GM18868 (cell line): Measurements from ENCODE around the gene GINS3.
A peak's percentile ranks its signal among the peaks of the same experiment; 100 is the strongest.
"Not testable (repeated sequence)": the region's sequence is repeated elsewhere in the genome, so short reads cannot be mapped to it uniquely, and the experiment has no call there.

ENCODE experiments used
- ATAC-seq: cut with Tn5 transposase; IDR thresholded peaks from one replicate; pipeline ENCODE4 v1.9.1; 2021; ENCODE audit warnings: mild to moderate bottlenecking, moderate library complexity; ENCODE audit not compliant: unreplicated experiment

Gene GINS3

DNA sequence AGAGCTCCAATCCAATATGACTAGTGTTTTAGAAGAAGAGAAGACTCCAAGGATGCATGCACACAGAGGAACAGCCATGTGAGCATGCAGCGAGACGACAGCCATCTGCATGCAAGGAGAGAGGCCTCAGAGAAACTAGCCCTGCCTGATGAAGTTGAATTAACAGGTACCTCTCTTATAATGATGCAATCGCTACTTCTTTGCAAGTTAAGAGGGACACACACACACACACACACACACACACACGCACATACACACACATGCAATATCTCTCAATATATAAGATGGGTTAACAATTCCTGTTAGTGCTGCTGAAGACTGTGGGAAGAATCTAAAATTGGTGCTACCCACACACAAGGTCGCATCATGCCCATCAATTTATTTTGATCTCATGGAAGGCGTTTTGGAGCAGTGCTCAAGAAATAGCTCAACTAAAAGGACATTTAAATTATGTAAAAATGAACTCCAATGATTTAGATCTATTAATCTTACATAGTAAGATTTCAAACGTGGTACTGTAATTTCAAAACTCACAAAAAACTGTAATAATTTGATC is 7.0 kb upstream of the GINS3 start:
- no peak for ATAC-seq

DNA sequence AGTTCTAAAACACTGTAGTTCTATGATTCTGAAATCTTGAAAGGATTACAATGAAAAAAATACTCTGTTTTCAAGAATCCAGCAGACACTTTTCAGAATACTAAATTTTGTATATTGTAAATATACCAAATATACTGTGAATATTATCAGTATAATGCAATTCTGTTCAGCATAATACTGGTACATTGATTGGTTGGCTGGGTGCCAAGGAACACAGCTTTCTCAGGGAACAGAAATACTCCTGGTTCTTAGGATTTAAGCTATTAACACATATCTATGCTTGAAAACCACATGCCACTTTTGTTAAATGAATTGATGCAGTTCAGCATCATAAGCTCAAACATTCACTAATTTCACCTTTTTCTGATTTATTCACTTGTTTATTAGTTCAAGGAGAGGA is 2.5 kb upstream of the GINS3 start:
- ATAC-seq: no peak

DNA sequence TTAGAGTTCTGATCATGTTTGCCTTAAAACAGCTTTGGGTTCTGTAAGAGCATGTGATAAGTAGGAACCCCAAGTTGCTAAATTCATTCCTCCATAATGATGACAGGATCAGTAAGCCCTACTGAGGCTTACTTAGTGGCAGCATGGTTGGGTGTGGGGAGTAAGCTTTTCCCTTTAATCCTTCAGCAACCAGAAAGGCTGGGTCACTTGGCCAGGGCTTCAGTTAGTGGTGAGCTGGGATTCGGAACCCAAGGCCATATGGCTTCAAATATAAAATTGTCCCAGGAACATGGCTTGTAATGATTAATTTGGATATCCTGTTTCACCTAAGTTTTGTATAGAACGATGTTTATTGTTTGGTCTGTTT is 850 bp downstream of the GINS3 start:
- peak; percentile 24 for ATAC-seq

DNA sequence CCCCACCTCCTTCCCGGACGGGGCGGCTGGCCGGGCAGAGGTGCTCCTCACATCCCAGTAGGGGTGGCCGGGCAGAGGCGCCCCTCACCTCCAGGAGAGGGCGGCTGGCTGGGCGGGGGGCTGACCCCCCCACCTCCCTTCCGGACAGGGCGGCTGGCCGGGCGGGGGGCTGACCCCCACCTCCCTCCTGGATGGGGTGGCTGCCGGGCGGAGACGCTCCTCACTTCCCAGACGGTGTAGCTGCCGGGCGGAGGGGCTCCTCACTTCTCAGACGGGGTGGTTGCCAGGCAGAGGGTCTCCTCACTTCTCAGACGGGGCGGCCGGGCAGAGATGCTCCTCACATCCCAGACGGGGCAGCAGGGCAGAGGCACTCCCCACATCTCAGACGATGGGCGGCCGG is 4.6 kb downstream of the GINS3 start:
- not testable (repeated sequence) for ATAC-seq

DNA sequence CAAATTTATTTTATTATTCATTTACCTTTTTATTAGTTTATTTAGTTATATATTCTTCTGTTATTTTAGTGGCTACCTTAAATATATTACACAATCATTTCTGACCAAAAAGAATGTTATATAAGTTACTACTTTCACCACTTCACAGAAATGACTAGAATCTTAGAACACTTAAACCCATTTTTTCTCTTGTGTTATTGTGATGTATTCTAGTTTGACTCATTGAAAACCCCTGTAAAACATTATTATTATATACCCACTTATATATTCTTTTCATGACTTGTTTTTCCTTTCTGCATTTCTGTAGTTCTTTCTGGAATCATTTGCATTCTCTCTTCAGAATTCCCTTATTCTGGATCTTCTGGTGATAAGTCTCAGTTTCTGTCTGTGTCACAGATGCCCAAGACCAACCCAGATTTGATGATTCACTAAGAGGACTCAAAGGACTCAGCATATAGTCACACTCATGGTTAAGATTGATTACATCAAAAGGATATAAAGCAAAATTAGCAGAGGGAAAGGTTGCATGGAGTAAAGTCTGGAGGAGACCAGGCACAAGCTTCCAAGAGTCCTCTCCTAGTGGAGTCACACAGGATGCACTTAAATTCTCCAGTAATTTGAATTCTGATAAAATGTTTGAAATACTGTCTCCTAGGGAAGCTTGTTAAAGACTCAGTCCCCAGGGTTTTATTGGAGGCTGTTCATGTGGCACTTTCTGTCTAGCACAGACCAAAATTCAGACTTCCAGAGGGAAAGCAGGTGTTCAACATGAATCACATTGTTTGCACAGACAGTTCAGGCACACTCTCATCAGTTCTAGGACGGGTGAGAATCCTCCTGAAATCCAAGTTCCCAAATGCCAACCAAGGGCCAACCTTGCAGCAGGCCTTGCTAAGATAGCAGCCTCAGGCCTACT is 7.7 kb downstream of the GINS3 start:
- no peak for ATAC-seq

DNA sequence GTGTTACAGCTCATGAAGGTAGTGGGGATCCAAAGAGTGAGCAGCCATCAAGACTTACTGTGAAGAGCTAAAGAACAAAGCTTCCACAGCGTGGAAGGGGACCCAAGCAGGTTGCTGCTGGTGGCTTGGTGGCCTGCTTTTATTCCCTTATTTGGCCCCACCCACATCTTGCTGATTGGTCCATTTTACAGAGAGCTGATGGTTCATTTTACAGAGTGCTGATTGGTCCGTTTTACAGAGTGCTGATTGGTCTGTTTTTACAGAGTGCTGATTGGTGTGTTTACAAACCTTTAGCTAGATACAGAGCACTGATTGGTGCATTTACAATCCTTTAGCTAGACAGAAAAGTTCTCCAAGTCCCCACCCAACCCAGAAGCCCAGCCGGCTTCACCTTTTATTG is 9.0 kb downstream of the GINS3 start:
- not testable (repeated sequence) for ATAC-seq

DNA sequence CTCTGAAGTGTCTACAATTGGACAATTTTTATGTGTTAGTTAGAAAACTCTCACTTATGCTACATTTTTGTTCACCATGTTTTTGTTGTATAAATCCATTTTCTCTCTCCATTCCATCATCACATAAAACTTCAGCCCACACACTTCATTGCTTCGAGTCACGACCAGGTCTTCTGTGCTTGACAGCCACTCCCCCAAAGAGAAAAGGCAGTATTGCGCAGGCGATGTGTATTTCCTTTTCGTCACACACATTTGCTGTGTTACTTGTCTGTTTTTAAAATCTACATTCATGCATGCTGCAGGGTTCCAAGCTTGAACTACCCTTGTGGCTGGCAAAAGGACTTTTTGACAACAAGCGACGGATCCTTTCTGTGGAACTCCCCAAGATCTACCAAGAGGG is 10.5 kb downstream of the GINS3 start:
- ATAC-seq: no peak

DNA sequence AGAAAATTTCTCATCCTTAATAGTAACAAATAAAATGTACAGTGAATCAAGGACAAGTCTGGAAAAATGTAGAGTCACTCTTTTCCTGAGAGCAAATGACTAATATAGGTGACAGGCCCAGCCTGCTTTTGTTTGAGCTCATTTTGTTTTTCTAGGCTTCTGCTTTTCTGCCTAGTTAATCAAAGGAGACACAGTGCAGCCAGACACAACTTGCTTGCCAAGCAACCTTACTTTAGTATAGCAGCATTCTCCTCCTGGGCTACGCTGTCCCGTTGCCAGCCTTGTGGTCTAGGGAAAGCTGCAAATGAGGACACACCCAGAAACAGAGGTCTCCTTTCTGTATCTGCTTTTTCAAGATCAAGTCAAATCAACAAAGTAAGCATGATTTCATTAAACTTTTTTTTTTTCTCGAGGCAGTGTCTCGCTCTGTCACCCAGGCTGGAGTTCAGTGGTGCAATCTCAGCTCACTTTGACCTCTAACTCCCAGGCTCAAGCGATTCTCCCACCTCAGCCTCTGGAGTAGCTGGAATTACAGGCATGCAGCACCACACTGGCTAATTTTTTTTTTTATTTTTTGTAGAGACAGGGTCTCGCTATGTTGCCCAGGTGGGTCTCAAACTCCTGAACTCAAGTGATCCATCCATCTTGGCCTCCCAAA is 17.2 kb downstream of the GINS3 start:
- no peak for ATAC-seq

DNA sequence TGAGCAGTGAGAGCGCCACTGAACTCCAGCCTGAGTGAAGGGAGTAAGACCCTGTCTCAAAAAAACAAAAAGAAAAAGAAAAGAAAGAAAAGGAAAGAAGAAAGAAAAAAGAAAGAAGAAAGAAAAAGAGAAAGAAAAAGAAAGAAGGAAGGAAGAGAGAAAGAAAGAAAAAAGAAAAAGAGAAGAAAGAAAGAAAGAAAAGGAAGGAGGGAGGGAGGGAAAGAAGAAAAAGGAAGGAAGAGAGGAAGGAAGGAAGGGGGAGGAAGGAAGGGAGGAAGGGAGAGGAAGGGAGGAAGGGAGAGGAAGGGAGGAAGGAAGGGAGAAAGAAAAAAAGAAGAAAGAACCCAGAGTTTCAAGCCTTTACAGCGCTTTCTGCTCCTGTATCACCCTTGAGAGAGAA is 19.1 kb downstream of the GINS3 start:
- ATAC-seq: no peak

DNA sequence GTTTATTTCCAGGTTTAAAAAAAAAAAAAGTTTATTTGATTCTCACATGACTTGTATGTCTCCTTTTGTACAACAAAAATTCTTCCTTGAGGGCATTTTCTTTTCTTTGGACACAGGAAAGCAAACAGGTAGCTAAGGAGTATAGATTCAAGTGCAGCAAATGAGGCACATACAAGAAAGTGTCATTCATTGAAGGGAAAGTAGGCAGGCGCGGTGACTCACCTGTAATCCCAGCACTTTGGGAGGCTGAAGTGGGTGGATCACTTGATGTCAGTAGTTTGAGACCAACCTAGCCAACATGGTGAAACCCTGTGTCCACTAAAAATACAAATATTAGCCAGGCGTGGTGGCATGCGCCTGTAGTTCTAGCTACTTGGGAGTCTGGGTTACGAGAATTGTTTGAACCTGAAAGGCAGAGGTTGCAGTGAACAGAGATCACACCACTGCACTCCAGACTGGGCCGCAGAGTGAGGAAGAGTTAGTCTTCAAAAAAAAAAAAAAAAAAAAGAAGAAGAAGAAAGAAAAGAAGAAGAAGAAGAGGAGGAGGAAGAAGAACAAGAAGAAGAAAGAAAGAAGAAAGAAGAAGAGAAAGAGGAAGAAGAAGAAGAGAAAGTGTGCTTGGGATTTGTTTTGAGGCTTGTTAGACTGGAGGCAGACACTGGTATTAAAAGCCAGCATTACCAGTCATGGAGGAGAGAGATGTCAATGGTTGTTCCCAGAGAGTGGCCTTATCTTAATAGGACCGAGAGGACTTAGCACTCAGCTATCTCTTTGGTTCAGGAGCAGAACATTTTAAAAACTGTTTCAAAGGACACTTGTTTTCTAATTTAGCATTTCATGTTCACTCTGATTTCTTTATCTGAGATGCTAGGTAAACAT is 19.7 kb downstream of the GINS3 start:
- no peak for ATAC-seq

DNA sequence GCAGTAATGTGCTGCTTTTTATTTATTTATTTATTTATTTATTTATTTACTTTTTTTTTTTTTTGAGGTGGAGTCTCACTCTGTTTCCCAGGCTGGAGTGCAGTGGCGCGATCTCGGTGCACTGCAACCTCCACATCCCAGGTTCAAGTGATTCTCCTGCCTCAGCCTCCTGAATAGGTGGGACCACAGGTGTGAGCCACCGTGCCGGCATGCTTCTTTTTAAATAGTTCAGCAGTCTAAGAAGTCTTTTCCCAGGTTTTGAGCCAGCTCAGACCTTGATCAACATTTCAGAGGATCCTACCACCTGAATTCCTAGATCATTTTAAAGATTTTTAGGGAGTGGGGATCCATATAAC is 20.3 kb downstream of the GINS3 start:
- ATAC-seq: not testable (repeated sequence)

DNA sequence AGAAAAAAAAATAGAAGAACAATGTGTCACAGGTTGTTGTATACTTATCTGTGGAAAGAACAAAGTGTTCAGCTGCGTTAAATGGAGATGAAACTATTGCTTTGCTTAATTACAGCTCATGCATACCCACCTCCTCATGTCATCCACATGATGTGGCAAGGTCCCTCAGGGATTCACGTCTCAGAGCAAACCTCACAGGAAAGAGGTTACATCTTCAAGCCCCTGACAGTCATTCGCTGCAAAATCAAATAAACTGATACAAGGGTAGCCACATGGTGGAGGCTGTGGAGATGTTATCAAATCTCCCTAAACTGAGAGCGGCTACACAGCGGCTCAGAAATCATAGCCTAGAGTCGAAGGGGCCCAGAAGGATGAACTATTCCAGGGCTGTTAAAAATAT is 21.1 kb downstream of the GINS3 start:
- no peak for ATAC-seq

DNA sequence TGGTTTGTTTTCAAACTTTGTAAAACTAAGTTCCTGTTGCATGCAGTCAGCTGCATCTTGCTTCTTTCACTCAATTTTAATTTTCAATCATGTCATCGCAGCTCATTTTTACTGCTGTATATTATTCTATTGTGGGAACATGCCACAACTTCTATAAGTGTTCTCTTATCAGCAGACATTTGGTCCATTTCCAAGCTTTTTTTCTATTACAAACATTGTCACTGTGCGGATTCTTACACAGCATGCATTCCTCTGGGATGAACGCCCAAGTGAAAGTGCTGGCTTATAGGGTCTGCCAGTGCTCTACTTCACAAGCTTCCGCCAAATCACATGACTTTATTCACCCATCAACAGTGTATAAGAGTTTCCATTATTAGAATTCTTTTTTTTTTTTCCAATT is 22.7 kb downstream of the GINS3 start:
- ATAC-seq: no peak

DNA sequence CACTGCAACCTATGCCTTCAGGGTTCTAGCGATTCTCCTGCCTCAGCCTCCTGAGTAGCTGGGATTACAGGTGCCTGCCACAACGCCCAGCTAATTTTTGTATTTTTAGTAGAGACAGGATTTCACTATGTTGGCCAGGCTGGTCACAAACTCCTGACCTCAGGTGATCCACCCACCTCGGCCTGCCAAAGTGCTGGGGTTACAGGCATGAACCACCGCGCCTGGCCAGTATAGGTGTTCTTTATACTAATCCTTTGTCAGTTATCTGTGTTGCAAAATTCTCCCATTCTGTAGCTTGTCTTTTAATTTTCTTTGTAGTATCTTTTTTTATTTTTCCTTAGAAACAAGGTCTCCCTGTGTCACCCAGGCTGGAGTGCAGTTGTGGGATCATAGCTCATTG is 23.7 kb downstream of the GINS3 start:
- ATAC-seq: not testable (repeated sequence)

DNA sequence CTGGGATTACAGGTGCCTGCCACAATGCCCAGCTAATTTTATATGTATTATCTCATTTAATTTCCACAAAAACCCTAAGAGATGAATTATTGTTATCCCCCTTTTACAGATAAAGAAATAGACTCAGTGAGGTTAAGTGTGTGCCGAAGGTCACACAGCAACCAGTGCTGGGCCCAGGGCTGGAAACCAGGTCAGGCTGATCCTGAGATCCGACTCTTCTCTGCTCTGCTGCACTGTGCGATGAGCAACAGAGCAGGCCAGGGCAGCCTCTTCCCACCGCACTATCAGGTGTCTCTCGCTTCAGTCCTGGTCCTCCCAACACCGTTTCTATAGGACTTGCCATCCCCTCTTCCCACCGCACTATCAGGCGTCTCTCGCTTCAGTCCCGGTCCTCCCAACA is 24.8 kb downstream of the GINS3 start:
- ATAC-seq: no peak

DNA sequence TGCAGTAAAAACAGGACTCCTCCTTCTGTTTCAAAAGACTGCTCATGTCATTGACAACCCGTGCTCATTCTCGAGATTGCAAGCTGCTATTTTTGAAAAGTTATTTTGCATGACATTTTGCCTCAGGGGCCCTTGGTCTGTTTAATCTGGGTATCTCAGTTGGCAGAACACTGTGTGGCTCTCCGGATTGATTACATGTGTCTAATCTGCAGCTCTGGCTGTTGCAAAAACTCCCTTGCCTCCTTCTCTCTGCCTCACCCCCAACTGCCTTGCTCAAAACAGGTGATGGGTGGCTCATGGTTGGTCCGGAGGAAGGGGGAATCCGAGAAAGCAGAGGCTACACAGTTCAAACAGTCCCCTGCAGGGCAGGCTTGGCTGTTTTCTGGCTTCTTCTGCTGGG is 25.3 kb downstream of the GINS3 start:
- ATAC-seq: peak; percentile 61

DNA sequence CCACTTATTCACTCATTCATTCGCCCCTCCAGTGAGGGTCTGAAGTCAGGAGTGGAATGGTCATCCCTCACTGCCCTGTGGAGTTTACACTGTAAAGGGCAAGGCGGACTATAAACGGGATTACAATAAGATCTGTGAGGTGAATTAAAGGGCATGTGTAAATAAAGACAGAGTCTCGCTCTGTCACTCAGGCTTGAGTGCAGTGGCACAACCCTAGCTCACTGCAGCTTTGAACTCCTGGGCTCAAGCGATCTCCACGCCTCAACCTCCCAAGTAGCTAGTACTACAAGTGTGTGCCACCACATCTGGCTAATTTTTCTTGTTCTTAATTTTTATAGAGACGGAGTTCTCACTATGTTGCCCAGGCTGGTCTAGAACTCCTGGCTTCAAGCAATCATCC is 25.8 kb downstream of the GINS3 start:
- ATAC-seq: no peak

DNA sequence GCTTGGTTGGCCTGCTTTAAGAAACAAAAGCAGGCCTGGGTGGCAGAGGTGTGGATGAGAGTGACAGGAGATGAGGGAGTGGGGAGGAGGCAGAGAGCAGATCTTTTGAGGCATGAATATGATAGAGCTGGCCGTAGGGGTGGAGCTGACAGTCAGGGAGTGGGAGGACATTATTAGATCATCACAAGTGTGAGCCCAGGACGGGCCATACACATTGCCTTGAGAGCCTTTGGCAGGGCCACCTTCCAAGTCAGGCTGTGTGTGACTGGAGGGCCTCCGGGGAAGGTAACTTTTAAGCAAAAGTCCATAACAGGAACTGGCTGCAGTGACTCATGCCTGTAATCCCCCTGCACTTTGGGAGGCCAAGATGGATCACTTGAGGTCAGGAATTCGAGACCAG is 26.3 kb downstream of the GINS3 start:
- peak; percentile 30 for ATAC-seq

DNA sequence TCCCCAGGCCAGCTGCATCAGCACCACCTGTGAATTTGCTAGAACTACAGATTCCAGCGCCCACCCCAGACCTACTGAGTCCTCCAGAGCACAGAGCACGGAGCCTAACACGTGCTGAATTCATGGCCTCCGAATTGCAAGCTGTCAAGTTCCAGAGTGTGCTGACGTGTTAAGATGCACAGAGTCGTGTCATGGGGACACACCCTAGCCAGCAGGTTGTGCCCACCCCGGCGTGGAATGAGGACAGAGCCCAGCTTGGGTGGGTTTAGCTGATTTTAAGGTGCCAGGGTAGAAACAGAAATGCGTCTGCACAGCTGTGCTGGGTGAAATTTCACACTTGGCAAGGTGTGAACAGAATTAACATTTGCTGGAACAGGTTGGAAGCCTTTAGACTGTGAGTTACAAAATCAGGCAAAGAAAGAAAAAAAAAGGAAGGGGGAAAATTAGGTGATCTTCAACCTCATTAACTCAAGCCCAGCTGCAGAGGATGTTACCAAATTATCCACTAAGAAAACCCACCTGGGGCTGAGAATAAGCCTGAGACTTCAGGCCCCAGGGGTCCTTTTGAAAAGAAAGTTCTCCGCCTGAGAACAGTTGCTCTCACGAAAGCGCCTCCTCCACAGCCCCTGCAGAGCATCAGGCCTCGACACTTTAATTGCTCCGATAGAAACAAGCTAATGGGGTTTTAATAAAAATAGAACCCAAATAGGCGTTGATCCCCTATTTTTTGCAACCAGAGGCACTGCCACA is 27.1 kb downstream of the GINS3 start:
- ATAC-seq: peak; percentile 49

DNA sequence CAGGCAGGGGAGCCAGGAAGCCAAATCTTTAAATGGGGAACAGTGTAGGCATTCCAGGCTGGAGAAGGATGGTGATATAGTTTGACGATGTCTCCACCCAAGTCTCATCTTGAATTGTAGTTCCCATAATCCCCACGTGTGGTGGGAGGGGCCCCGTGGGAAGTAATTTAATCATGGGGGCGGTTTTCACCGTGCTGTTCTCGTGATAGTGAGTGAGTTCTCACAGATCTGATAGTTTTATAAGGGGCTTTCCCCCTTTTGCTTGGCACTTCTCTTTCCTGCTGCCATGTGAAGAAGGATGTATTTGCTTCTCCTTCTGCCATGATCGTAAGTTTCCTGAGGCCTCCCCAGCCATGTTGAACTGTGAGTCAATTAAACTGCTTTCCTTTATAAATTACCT is 28.8 kb downstream of the GINS3 start:
- ATAC-seq: no peak

DNA sequence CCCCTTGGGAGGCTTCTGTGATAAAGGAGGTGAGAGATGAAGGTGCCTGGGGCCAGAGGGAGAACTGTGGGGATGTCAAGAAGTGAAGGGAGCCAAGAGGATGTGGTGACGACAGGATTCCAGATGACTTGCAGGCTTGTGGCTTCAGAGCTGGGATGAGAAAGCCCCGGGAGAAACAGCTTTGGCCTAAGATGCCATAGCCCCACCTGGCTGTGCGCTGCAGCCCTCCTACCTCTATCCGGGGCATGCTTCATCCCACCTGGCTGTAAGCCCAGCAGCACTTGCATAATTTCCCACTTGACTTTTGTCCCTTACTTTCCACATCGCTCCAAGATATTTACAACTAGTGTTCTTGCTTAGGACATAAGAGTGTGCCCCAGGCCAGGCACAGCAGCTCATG is 29.3 kb downstream of the GINS3 start:
- ATAC-seq: no peak
